Left lobe of liver (tissue), 2 donors: ENCODE results near the gene CYP8B1. TPM values are rescaled to one million over a fixed set of nuclear protein-coding genes. Genes with fewer than 3 reads are reported as not detected.
"Not testable (repeated sequence)": the region's sequence is repeated elsewhere in the genome, so short reads cannot be mapped to it uniquely, and the experiment has no call there.

Source experiments
- ATAC-seq: fragments of 200-7000 bp; cut with Tn5 transposase; one replicate; pipeline ENCODE4 v1.9.1; 2020; ENCODE audit warnings: mild to moderate bottlenecking, moderate library complexity
- DNase-seq: peaks from one replicate; pipeline ENCODE4 v3.0.0-alpha.2; 2020; ENCODE audit warnings: low spot score
- total RNA-seq: library from RNA; stranded (reverse); gene quantifications from one replicate; pipeline ENCODE4 v1.2.1, GENCODE V29; 2021
- donor health status: DM: no; HTN: no; CAD: no; lungs with moderate emphysema.
- donor health status: DM: no; HTN: yes; CAD: no.

The CYP8B1 gene
- total RNA-seq, 1 donor from 2014 or later, result 425 TPM

- no peak for ATAC-seq
Measured at GRCh38 chr3:42886294-42886822, 10.7 kb upstream of the CYP8B1 start.

GRCh38 chr3:42884324-42884723 is 8.6 kb upstream of the CYP8B1 start:
- DNase-seq (no peak), ATAC-seq (no peak)

More at GRCh38 chr3:42886294-42886822, 10.7 kb upstream of the CYP8B1 start:
- no peak for DNase-seq

- DNase-seq, result not testable (repeated sequence)
Measured at GRCh38 chr3:42883251-42883930, 7.7 kb upstream of the CYP8B1 start.

GRCh38 chr3:42880601-42881451 is 5.1 kb upstream of the CYP8B1 start:
- peak; percentile 95 for ATAC-seq
- peak; percentile 85 for DNase-seq

More at GRCh38 chr3:42883251-42883930, 7.7 kb upstream of the CYP8B1 start:
- ATAC-seq, result not testable (repeated sequence)

- peak; percentile 2 for ATAC-seq
- DNase-seq, result no peak
Measured at GRCh38 chr3:42880183-42880582, 4.5 kb upstream of the CYP8B1 start.

GRCh38 chr3:42877881-42878280 is 2.2 kb upstream of the CYP8B1 start:
- ATAC-seq (no peak), DNase-seq (no peak)

- ATAC-seq (no peak), DNase-seq (no peak)
Measured at GRCh38 chr3:42876940-42877720, 1.5 kb upstream of the CYP8B1 start.

GRCh38 chr3:42876401-42876800 is 722 bp upstream of the CYP8B1 start:
- DNase-seq (no peak), ATAC-seq (no peak)

- ATAC-seq (peak; percentile 1), DNase-seq (no peak)
Measured at GRCh38 chr3:42874749-42875148, 930 bp downstream of the CYP8B1 start.

GRCh38 chr3:42873221-42873982 is 2.3 kb downstream of the CYP8B1 start:
- no peak for ATAC-seq

GRCh38 chr3:42872718-42873117 is 3.0 kb downstream of the CYP8B1 start:
- ATAC-seq (peak; percentile 3), DNase-seq (no peak)

More at GRCh38 chr3:42873221-42873982, 2.3 kb downstream of the CYP8B1 start:
- no peak for DNase-seq

GRCh38 chr3:42871592-42872196 is 4.0 kb downstream of the CYP8B1 start:
- DNase-seq (peak; percentile 71), ATAC-seq (peak; percentile 6)

- no peak for DNase-seq
- ATAC-seq, result no peak
Measured at GRCh38 chr3:42868841-42869240, 6.8 kb downstream of the CYP8B1 start.

GRCh38 chr3:42867138-42867537 is 8.5 kb downstream of the CYP8B1 start:
- DNase-seq (no peak), ATAC-seq (peak; percentile 17)

GRCh38 chr3:42865256-42865655 is 10.4 kb downstream of the CYP8B1 start:
- DNase-seq (no peak), ATAC-seq (no peak)

GRCh38 chr3:42864321-42864950 is 11.2 kb downstream of the CYP8B1 start:
- no peak for ATAC-seq
- DNase-seq, result no peak

- DNase-seq (peak; percentile 6), ATAC-seq (no peak)
Measured at GRCh38 chr3:42856544-42856943, 19.1 kb downstream of the CYP8B1 start.

- DNase-seq, result peak; percentile 88
- ATAC-seq, result peak; percentile 81
Measured at GRCh38 chr3:42855547-42856380, 19.9 kb downstream of the CYP8B1 start.

- ATAC-seq (peak; percentile 72), DNase-seq (no peak)
Measured at GRCh38 chr3:42855219-42855546, 20.5 kb downstream of the CYP8B1 start.
